K562 treated with DMSO at 1 percent for 24 hours (cell line): ENCODE results near the gene SAMD14. TPM values are rescaled to one million over a fixed set of nuclear protein-coding genes. Genes with fewer than 3 reads are reported as not detected.

ENCODE experiments used
- total RNA-seq: library from RNA; unstranded; fragments of 300-600 nt; gene quantifications from 2 replicates; pipeline ENCODE4 v1.2.3, GENCODE V29; 2022; ENCODE audit warnings: low read depth; ENCODE audit not compliant: insufficient read depth

SAMD14 gene
- 0.14 and 0.30 TPM in 2 replicates for total RNA-seq

DNA sequence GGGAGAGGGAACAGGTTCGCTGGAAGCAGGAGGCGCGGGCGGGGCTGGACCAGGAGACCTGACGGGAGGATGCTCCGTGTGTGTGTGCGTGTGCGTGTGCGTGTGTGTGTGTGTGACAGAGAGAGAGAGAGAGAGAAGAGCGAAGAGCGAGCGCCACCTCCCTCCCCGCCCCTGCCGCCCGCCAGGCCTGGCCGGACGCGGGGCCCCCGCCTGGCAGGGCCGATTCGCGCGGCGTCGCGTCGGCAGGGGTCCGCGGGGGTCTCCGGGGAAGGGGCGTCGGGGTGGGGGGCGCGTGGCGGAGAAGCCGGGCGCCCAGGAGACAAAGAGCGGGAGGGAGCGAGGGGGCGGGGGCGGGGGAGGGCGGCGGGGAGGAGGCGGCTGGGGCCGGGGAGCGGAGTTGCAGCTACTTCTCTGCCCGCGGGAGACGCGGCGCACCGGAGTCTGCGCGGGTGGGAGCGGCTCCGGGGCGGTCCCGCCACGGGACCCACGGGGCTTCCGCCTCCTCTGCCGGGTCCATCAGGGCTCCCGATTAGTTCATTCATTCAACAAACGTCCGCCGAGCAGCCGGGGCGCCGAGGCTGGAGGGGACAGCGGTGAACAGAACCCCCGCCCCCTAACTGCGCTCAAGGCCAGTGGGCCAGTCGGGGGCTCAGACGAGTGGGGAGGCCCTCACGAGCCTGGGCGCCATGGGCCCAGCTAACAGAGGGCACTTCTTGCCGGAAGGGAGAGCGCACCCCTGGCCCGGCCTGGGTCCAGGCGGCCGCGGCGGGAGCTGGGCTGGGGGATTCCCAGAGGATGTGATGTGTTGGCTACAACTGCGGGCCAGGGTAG lies at the start of gene SAMD14:
TSS of gene SAMD14 (minus strand) at position 433 of the 831 bp plus-strand sequence. CDS start 5,201 bp downstream, outside the sequence.

DNA sequence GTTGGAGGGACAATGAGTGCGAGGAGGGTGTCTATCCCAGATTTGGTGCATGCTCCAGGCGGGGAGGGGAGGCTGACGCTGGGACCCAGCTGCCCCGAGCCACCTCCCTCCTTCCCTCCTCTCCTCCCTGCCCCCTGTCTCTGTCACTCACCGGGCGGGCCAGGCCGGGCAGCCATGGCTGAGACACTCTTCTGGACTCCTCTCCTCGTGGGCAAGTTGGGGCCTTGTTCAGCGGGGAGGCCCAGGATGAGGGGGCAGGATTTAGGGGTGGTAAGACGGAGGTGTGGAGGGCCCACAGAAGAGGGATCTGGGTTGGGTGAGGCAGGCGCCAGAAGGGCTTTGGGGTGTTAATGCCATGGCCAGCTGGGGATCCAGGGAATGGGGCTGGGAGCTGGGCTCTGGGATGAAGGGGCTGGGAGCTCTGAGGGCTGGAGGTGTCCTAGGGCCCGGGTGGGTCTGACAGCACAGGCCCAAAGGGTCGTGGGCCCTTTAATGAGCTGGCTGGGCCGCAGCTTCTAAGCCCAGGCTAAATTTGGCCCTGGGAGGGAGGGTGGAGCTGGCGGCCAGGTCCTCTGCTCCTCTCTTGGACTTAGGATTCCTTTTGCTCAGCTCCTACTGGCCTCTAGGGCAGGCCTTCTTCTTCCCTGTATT lies 36.0 kb upstream of the SAMD14 start, which contains the start of gene SGCA:
TSS of gene SGCA (plus strand) at position 139 of the 651 bp plus-strand sequence. CDS start at position 175, 36 bp downstream.

DNA sequence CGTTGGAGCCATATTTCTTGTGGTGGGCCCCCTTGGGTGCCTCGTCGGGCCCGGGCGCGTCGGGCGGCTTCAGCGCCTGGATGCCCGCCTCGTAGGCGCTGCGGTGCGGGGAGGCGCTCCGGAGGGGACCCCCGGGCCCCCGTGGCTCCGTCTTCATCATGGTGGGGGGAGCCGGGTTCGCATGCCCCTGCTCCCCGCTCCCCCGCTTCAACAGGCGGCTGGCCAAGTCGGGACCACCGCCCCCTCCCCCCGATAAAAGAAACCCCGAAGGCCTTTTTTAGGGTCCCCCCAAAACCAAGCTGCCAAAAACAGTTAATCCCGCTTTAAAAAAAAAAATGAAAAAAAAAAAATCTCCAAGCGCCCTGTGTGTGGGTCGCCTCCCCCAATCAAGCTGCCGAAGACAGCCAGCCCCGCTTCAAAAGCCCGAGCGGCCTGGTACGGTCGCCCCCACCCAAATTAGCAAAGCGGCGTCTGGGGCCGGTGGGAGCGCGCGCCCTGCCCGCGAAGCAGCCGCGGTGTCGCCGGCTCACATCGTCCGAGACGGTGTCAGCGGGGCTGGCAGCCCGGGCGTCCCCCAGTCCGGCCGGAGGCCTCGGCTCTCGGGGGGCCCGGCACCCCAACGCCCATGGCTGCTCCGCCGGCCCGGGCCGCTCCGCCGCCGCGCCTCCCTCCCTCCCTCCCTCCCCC lies 20.5 kb upstream of the SAMD14 start, which contains the start of gene PPP1R9B:
TSS of gene PPP1R9B (minus strand) at position 324 of the 687 bp plus-strand sequence. CDS start at position 160, 164 bp downstream.

DNA sequence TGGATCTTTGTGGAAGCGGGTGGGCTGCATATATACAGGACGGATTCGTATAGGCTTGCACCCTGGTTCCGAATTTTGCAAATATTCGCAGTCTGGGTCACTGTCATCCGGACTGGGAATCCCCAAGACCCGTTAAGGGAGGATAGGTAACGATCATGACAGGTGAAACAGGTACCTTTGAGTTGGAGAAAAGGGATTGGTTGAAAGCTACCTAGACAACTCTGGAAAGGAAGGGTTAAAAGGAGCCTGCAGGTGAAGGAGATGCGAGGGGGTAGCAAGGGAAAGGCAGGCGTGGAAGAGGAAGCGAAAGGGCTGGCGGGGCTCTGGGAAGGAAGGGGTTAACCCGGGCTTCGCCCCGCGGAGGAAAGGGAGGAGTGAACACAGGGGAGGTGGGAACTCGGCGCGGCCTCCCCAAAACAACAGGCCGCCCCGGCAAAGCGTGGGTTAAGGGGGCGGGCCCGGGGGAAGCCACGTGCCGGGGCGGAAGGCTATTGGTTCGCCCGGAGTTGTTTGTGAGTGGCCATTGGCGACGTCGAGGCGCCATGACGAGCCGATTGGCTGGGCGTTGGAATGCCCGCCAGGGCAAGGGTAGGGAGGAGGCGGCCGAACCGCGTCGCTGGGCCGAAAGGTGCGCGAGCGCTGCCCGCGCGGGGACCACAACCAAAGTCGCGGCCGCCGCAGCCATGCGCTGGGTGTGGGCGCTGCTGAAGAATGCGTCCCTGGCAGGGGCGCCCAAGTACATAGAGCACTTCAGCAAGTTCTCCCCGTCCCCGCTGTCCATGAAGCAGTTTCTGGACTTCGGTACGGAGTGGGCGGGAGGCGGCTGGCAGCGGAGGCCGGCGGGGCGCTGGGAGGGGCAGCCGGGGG lies 35.0 kb downstream of the SAMD14 start, which contains the start of gene PDK2:
TSS of gene PDK2 (plus strand) at position 599 of the 867 bp plus-strand sequence. CDS start at position 684, 85 bp downstream.

Other genes starting within 250 kb of the SAMD14 start
- gene DLX4, start 161.0 kb downstream of the SAMD14 start, total RNA-seq: 7.1 and 7.3 TPM in 2 replicates
- not detected in 2 replicates for gene DLX3, start 134.9 kb downstream of the SAMD14 start, total RNA-seq
- 2.2 and 2.4 TPM in 2 replicates for gene ITGA3, start 74.0 kb downstream of the SAMD14 start, total RNA-seq
- 0.92 and 2.0 TPM in 2 replicates for gene PDK2, start 34.8 kb downstream of the SAMD14 start, total RNA-seq
- 42.0 and 44.4 TPM in 2 replicates for gene PPP1R9B, start 20.5 kb upstream of the SAMD14 start, total RNA-seq
- not detected in 2 replicates for gene SGCA, start 35.8 kb upstream of the SAMD14 start, total RNA-seq
- gene COL1A1, start 71.5 kb upstream of the SAMD14 start, total RNA-seq: 3.7 and 4.8 TPM in 2 replicates
- gene TMEM92, start 144.3 kb upstream of the SAMD14 start, total RNA-seq: 1.8 and 3.5 TPM in 2 replicates
- 9.8 and 10.3 TPM in 2 replicates for gene XYLT2, start 216.0 kb upstream of the SAMD14 start, total RNA-seq
- 79.7 and 83.4 TPM in 2 replicates for gene MRPL27, start 243.0 kb upstream of the SAMD14 start, total RNA-seq
- gene EME1, start 243.1 kb upstream of the SAMD14 start, total RNA-seq: 16.1 and 18.5 TPM in 2 replicates